H1 (cell line): ENCODE results near the gene DENND4C. TPM values are rescaled to one million over a fixed set of nuclear protein-coding genes. Genes with fewer than 3 reads are reported as not detected.

ENCODE experiments used
- RFX5 ChIP-seq: IDR thresholded peaks from 2 replicates; pipeline ENCODE4 v1.6.1; 2011; ENCODE audit warnings: low read depth, low read length, improper control_type of control experiment, borderline replicate concordance
- polyA plus RNA-seq, 7 experiments: library from polyadenylated mRNA; depleted of rRNA in 3 of 7; stranded (reverse) in 5 of 7; unstranded in 2 of 7; fragments of >200 nt in 5 of 7; fragments of 200-250 nt in 2 of 7; gene quantifications; 1 replicate in 5 of 7; 2 replicates in 1 of 7; 4 replicates in 1 of 7; pipeline versions ENCODE4 v1.2.1 to v1.2.3, GENCODE V29; 2011 to 2013; ENCODE audit warnings: missing spikeins in 2 of 7, mixed read lengths in 2 of 7
- total RNA-seq: library from RNA; stranded (reverse); fragmentation: NEBNext Ultra II Directional; extraction: Animal tissue kit (Norgen Biotek cat#: 25700); gene quantifications from 2 replicates; pipeline ENCODE4 v1.2.1, GENCODE V29; 2021

DENND4C gene
- total and polyA plus RNA-seq, 2 of the 8 experiments (the other 6 are each of a cell fraction or from before 2014, with no cell fraction given): 6.9 to 18.9 TPM

DNA sequence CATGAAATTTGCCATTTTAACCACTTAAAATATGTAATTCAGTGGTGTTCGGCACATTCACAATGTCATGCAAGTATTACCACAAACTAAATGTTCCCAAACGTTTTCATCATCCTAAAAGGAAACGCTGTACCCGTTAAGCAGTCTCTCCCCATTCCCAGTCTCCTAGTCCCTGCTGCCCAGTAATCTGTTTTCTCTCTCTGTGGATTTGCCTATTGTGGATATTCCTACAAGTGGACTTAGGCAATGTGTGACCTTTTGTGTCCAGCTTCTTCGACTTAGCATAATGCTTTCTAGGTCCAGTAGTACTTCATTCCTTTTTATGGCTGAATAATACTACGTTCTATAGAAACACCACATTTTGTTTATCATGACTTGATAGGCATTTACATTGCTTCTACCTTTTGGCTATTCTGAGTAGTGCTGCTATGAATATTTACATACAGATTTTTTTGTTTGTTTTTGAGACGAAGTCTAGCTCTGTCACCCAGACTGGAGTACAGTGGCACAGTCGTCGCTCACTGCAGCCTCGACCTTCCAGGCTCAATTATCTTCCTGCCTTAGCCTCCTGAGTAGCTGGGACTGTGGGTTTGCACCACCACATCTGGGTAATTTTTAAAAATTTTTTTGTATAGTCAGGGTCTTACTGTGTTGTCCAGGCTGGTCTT lies 13.0 kb downstream of the DENND4C start (continued):
- TF ChIP-seq RFX5: no peak
